Parathyroid adenoma (tissue), 2 donors: ENCODE results near the gene NELFA.

ENCODE experiments used
- H2AFZ ChIP-seq: fragments of 300-600 bp; sonication (generic); one replicate; pipeline ENCODE4 v1.7.0; 2017; ENCODE audit warnings: antibody characterized with exemption, mild to moderate bottlenecking
- H3K27ac ChIP-seq: fragments of 300-600 bp; sonication (generic); one replicate; pipeline ENCODE4 v1.7.0; 2017
- H3K27me3 ChIP-seq: fragments of 300-600 bp; sonication (generic); one replicate; pipeline ENCODE4 v1.7.0; 2017; ENCODE audit warnings: low read length; ENCODE audit not compliant: control insufficient read depth, insufficient read depth
- H3K36me3 ChIP-seq: fragments of 300-600 bp; sonication (generic); one replicate; pipeline ENCODE4 v1.7.0; 2017; ENCODE audit warnings: low read length; ENCODE audit not compliant: control insufficient read depth, insufficient read depth
- H3K4me1 ChIP-seq: fragments of 300-600 bp; sonication (generic); one replicate; pipeline ENCODE4 v1.7.0; 2017; ENCODE audit warnings: control low read depth
- H3K4me2 ChIP-seq: fragments of 300-600 bp; sonication (generic); one replicate; pipeline ENCODE4 v1.7.0; 2017; ENCODE audit warnings: low read length
- H3K4me3 ChIP-seq: fragments of 300-600 bp; sonication (generic); one replicate; pipeline ENCODE4 v1.7.0; 2017; ENCODE audit warnings: low read depth, low read length
- H3K79me2 ChIP-seq: fragments of 300-600 bp; sonication (generic); one replicate; pipeline ENCODE4 v1.7.0; 2017; ENCODE audit warnings: control low read depth
- H3K9ac ChIP-seq: fragments of 300-600 bp; sonication (generic); one replicate; pipeline ENCODE4 v1.7.0; 2017; ENCODE audit warnings: mild to moderate bottlenecking
- H3K9me3 ChIP-seq: fragments of 300-600 bp; sonication (generic); one replicate; pipeline ENCODE4 v1.7.0; 2017; ENCODE audit warnings: low read length; ENCODE audit not compliant: control insufficient read depth
- TF ChIP-seq, protein P1 (sequence below): fragments of 300-600 bp; sonication (generic); IDR thresholded peaks from one replicate; pipeline ENCODE4 v1.7.0; 2017; ENCODE audit warnings: antibody characterized with exemption, mild to moderate bottlenecking
- donor health status: primary hyperparathyroidism.

Gene NELFA

DNA sequence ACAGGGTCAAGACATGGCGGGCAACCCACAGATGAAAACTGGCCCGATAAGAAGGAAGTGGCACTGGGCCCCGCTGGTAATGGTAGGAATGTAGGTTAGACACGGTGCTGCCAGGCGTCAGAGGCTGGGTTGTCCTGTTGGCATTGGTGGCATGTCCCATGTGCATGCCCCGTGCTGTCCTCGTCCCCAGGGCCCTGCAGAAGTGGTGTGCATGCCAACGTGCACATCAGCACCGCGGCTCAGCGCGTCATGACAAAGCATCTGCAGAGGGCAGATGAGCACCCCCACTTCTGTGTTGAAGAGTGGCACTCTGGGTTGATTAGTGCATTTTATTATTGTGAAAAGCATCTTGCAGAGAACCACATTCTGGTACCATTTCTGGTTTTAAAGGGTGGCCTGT, 35.6 kb downstream of the NELFA start:
- TF ChIP-seq, protein P1, sequence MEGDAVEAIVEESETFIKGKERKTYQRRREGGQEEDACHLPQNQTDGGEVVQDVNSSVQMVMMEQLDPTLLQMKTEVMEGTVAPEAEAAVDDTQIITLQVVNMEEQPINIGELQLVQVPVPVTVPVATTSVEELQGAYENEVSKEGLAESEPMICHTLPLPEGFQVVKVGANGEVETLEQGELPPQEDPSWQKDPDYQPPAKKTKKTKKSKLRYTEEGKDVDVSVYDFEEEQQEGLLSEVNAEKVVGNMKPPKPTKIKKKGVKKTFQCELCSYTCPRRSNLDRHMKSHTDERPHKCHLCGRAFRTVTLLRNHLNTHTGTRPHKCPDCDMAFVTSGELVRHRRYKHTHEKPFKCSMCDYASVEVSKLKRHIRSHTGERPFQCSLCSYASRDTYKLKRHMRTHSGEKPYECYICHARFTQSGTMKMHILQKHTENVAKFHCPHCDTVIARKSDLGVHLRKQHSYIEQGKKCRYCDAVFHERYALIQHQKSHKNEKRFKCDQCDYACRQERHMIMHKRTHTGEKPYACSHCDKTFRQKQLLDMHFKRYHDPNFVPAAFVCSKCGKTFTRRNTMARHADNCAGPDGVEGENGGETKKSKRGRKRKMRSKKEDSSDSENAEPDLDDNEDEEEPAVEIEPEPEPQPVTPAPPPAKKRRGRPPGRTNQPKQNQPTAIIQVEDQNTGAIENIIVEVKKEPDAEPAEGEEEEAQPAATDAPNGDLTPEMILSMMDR: no peak
- Histone ChIP-seq H3K4me2 (no peak overlapping the region), H3K4me3 (no peak overlapping the region), H3K4me1 (no peaks in the 10 kb centered on the region), H2AFZ (no peak overlapping the region), H3K9me3 (no peaks in the 10 kb centered on the region), H3K9ac (no peak overlapping the region), H3K27ac (no peak overlapping the region), H3K27me3 (no peaks in the 10 kb centered on the region), H3K79me2 (no peaks in the 10 kb centered on the region), H3K36me3 (no peaks in the 10 kb centered on the region)

DNA sequence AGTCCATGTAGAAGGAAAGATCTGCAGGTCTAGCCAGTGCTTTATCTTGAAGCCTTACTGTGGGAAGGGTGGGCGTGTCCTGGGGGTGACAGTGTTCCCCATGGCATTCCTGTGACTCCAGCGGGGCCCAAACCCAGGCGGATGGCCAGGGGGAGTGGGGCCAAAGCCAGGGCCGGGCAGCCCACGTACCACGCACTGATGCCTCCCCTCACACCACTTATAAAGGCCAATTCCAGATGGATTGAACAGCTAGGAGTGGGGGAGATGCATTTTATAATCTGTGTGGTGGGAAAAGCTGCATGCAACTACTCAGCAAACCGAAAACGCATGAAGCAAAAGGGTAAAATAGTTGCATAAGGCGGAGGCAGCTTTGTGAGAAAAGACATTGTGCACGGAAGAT, 36.4 kb downstream of the NELFA start:
- H3K27me3 ChIP-seq: no peaks in the 10 kb centered on the region
- TF ChIP-seq, protein P1: no peak
- H3K9ac ChIP-seq: no peak overlapping the region
- no peaks in the 10 kb centered on the region for H3K4me1 ChIP-seq
- no peak overlapping the region for H3K4me2 ChIP-seq
- H3K79me2 ChIP-seq: no peaks in the 10 kb centered on the region
- no peak overlapping the region for H2AFZ ChIP-seq
- H3K36me3 ChIP-seq: no peaks in the 10 kb centered on the region
- H3K4me3 ChIP-seq: no peak overlapping the region
- H3K9me3 ChIP-seq: no peaks in the 10 kb centered on the region
- no peak overlapping the region for H3K27ac ChIP-seq

DNA sequence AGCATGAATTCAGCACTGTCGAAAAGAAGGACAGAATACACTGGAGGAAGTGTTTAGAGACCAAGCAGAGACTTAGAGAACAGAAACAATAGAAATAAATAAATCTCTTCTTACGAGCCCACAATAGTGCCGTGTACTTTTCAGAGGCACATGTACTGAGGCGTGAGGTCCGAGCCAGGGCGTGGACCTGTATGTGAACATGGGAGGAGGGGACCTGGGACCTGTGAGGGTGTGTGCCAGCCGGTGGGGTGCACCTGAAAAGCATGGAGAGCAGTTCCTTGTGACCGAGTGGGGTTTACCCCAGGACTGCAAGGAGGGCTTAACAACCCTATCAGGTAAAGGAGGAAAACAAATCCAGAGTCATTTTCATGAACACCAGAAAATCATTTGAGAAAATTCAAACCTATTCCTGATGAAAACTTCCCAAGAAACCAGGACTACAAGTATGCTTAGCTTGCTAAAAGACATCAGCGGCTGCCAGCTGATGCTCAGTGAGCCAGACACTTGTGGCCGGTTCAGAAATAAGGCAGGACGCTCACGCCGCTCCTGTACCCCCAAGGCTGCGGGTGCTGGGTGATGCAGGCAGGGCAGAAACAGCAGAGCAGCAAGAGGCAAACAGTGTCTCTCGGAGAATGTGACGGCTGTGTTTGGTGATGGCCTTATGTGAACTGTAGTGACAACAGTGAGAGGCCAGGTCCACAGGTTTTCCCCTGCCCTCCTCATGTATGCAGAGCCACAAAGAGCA, 37.1 kb downstream of the NELFA start:
- Histone ChIP-seq H3K4me1 (no peaks in the 10 kb centered on the region), H3K4me3 (no peak overlapping the region), H3K4me2 (no peak overlapping the region), H3K27ac (no peak overlapping the region), H3K9me3 (no peaks in the 10 kb centered on the region), H3K79me2 (no peaks in the 10 kb centered on the region), H3K27me3 (no peaks in the 10 kb centered on the region), H3K9ac (no peak overlapping the region), H3K36me3 (no peaks in the 10 kb centered on the region), H2AFZ (no peak overlapping the region)
- TF ChIP-seq, protein P1: no peak

DNA sequence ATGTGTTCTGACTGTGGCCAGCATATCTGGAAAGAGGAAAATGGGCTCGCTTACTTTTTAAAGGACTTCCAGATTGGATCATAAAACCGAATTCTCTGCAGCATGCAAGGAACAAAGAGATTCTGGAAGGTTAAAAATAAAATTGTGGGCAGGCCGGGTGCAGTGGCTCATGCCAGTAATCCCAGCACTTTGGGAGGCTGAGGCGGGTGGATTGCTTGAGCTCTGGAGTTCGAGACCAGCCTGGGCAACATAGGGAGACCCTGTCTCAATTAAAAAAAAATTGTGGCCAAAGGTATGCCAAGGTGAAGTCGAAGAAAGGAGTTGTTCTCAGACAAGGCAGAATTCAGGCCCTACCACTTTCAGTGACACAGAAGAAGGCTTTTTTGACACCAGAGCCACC, 37.8 kb downstream of the NELFA start:
- no peak overlapping the region for H3K4me2 ChIP-seq
- H3K4me3 ChIP-seq: no peak overlapping the region
- H3K27me3 ChIP-seq: no peaks in the 10 kb centered on the region
- H3K4me1 ChIP-seq: no peaks in the 10 kb centered on the region
- TF ChIP-seq, protein P1: no peak
- H3K36me3 ChIP-seq: no peaks in the 10 kb centered on the region
- no peaks in the 10 kb centered on the region for H3K9me3 ChIP-seq
- no peak overlapping the region for H3K27ac ChIP-seq
- H2AFZ ChIP-seq: no peak overlapping the region
- no peaks in the 10 kb centered on the region for H3K79me2 ChIP-seq
- no peak overlapping the region for H3K9ac ChIP-seq
